HG03439 (cell line): ENCODE results near the gene KIFC3.
"Not testable (repeated sequence)": the region's sequence is repeated elsewhere in the genome, so short reads cannot be mapped to it uniquely, and the experiment has no call there.

ENCODE experiments used
- ATAC-seq: cut with Tn5 transposase; IDR thresholded peaks from one replicate; pipeline ENCODE4 v1.9.1; 2021; ENCODE audit warnings: mild to moderate bottlenecking, moderate library complexity; ENCODE audit not compliant: unreplicated experiment

The KIFC3 gene, protein sequence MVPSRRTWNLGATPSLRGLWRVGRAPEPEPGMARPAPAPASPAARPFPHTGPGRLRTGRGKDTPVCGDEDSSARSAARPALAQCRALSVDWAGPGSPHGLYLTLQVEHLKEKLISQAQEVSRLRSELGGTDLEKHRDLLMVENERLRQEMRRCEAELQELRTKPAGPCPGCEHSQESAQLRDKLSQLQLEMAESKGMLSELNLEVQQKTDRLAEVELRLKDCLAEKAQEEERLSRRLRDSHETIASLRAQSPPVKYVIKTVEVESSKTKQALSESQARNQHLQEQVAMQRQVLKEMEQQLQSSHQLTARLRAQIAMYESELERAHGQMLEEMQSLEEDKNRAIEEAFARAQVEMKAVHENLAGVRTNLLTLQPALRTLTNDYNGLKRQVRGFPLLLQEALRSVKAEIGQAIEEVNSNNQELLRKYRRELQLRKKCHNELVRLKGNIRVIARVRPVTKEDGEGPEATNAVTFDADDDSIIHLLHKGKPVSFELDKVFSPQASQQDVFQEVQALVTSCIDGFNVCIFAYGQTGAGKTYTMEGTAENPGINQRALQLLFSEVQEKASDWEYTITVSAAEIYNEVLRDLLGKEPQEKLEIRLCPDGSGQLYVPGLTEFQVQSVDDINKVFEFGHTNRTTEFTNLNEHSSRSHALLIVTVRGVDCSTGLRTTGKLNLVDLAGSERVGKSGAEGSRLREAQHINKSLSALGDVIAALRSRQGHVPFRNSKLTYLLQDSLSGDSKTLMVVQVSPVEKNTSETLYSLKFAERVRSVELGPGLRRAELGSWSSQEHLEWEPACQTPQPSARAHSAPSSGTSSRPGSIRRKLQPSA

GRCh38 chr16:57802341-57803133 is at the start of gene KIFC3:
Gene KIFC3, minus strand, starts transcription at chr16:57802491. Its CDS starts 4,248 bp downstream, at chr16:57798243.
- no peak for ATAC-seq

DNA sequence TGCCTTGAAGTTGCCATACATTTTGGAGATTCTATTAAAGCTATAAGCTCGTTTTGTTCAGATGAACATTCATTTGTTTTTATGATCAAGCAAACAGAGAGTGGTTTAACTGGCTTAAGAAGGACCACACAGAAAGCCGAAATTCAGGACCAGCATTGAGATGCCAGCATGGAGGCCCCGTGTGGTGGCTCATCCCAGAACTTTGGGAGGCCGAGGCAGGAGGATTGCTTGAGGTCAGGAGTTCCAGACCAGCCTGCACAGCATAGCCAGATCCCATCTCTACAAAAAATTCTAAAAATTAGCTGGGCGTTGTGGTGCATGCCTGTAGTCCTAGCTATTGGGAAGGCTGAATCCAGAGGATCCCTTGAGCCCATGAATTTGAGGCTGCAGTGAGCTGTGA is 45.9 kb upstream of the KIFC3 start:
- ATAC-seq = no peak

DNA sequence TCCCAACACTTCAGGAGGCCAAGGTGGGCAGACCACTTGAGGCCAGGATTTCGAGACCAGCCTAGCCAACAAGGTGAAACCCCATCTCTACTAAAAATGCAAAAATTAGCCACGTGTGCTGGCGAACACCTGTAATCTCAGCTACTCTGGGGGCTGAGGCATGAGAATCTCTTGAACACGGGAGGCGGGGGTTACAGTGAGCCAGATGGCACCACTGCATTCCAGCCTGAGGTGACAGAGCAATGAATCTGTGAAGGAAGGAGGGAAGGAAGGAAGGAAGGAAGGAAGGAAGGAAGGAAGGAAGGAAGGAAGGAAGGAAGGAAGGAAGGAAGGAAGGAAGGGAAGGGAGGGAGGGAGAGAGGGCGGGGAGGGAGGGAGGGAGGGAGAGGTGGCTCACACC is 44.6 kb upstream of the KIFC3 start:
- ATAC-seq = not testable (repeated sequence)

GRCh38 chr16:57846078-57846697 is 43.9 kb upstream of the KIFC3 start:
- ATAC-seq = no peak

DNA sequence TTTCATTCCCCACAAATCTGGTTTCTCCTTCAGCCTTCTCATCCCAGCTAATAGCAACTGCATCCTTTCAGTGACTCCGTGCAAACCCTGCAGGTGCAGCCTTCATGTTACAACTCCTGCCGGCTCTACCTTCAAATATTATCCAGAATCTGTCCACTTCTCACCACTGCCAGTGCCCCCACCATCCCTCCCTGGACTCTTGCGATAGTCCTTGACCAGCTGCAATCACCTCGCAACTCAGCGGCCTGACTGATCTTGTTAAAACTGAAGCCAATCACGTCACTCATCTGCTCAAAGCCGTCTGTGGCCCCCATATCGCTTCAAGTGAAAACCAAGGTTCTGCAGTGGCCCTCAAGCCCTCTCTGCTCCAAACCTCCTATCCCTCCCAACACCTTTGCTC is 42.8 kb upstream of the KIFC3 start:
- no peak for ATAC-seq

DNA sequence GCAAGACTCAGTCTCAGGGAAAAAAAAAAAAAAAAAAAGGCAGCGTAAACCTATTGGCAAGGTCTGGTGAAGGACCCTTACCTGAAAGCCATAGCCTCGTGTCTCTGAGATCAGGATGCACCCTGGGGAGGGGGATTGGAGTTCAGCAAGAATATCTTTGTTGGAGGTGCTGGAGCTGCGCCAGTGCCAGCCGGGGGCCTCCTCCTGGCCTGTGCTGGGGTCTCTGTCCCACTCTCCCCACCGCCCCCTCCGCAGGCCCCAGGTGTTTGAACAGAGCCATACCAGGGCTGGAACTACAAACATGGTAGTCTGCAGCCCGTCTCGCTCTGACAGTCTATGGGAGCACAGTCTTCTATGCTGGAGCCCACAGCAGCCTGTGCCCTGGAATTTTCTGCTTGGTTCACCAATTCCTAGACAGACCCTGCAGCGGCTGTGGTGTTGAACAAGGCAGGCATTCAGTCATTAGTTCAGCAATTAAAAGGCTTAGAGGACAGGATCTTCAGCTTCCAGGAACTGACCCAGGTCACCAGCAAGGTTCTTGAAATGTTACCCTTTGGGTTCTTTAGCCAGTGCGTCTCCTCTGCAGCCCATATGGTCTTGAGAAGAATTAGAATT is 42.2 kb upstream of the KIFC3 start:
- no peak for ATAC-seq

- ATAC-seq = no peak
Measured at GRCh38 chr16:57843400-57843799, 41.1 kb upstream of the KIFC3 start.

GRCh38 chr16:57842601-57843000 is 40.3 kb upstream of the KIFC3 start:
- ATAC-seq = no peak

DNA sequence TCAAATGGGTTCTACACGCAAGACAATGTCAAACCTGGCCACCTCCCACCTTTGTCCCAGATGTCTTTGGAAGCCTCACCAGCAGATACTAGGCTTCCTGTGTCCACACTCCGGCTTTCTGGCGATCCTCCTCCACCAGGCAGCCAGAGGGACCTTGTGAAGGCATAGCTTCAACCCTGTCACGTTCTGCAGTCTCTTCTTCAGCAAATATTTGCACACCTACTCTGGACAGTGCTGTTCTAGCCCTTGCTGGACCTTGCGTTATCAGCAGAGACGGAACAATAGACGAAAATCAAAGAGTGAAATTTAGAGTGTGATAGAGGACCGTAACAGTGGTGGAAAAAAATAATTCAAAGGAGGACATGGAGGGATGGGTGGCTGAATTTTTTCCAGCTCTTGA is 38.5 kb upstream of the KIFC3 start:
- ATAC-seq = no peak

GRCh38 chr16:57838161-57838560 is 35.9 kb upstream of the KIFC3 start:
- no peak for ATAC-seq

GRCh38 chr16:57837305-57838125 is 35.2 kb upstream of the KIFC3 start:
- ATAC-seq = no peak

DNA sequence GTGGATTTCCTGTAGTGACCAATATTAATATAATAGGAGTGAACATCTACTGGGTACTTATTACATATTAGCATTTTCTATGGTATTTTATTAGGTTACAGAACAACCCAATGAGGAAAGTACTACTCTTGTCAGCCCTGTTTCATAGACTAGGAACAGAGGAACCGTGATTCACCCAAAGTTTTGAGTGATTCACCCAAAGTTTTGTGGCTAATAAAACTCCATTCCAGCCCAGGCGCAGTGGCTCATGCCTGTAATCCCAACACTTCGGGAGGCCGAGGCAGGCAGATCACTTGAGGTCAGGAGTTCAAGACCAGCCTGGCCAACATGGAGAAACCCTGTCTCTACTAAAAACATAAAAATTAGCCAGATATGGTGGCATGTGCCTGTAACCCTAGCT is 33.1 kb upstream of the KIFC3 start:
- not testable (repeated sequence) for ATAC-seq

- ATAC-seq = no peak
Measured at GRCh38 chr16:57834936-57835335, 32.6 kb upstream of the KIFC3 start.

GRCh38 chr16:57830890-57831484 is 28.7 kb upstream of the KIFC3 start:
- ATAC-seq = no peak

GRCh38 chr16:57829969-57830360 is 27.7 kb upstream of the KIFC3 start:
- no peak for ATAC-seq

- ATAC-seq = no peak
Measured at GRCh38 chr16:57828272-57829161, 26.2 kb upstream of the KIFC3 start.

GRCh38 chr16:57826706-57827625 is 24.7 kb upstream of the KIFC3 start:
- no peak for ATAC-seq
